Stimulated activated CD4-positive, alpha-beta T cell treated with anti-CD3 and anti-CD28 coated beads, Interleukin-12 subunit alpha, Interleukin-12 subunit beta, amount 100 ng/mL, for 24 hours (primary cell): ENCODE measurements around the gene NDST4.
"Not testable (repeated sequence)": the region's sequence is repeated elsewhere in the genome, so short reads cannot be mapped to it uniquely, and the experiment has no call there.

ENCODE experiments used
- DNase-seq, 2 experiments: peaks; one replicate each; pipeline ENCODE4 v3.0.0-alpha.2; 2020; ENCODE audit warnings: low read depth in 2 of 2

The NDST4 gene

DNA sequence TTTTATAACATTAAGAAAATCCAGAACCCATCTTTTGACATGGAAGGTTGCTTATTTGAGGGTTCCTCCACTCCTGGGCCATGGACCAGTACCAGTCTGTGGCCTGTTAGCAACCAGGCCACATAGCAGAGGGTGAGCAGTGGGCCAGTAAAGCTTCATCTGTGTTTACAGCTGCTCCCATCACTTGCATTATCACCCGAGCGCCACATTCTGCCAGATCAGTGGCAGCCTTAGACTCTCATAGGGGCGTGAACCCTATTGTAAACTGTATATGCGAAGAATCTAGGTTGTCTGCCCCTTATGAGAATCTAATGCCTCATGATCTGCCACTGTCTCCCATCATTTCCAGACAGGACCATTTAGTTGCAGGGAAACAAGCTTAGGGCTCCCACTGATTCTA lies 58.6 kb downstream of the NDST4 start:
- DNase-seq, result no peak

DNA sequence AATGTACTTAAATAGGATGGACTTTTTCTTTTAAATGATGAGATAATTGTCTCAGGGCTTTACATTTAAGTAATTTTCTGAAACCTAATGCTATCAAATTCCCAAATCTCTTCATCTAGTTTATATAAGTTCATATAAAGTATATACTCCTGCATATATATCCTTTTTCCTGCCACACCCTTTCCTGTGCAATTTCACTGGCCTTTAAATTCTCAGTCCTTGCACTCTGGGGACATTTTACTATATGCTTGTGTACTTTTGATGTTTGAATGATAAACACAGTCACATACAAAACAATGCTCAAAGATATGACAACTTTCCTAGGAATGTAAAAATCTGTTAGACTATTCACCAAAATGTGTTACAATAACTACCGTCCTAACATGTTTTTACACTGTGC lies 60.1 kb downstream of the NDST4 start:
- DNase-seq, result no peak

DNA sequence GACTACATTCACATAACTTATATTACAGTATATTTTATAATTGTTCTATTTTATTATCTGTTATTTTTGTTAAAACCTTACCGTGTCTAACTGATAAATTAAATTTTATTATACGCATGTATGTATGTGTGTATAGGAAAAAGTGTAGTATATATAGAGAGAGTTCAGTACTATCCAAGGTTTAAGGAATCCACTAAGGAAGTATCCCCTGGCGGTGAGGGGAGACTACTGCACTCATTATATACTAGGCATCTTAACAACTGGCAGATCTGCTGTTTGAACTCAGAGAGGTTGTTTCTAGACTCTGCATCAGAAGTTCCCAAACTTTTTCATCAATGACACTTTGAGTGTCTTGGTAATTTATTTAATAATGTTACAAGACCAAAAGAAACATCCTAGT lies 70.9 kb downstream of the NDST4 start:
- DNase-seq, result no peak

DNA sequence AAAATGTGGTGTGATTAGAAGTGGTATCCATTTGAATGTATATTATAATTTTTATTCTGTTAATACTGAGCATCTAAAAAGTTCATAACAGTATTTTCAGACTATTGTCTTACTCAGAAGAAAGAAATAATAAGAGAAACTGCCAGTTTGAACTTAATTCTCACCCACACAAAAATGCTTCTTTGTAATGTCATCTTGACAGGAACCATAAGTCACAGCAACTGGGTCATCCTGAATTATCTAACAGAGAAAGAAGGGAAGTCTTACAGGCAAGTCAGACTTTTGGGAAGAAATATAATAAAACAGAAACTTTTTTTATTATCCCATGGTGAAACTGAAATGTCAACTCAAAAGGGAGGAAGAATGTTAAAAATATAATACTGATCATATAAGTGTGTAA lies 83.1 kb downstream of the NDST4 start:
- DNase-seq, result no peak

DNA sequence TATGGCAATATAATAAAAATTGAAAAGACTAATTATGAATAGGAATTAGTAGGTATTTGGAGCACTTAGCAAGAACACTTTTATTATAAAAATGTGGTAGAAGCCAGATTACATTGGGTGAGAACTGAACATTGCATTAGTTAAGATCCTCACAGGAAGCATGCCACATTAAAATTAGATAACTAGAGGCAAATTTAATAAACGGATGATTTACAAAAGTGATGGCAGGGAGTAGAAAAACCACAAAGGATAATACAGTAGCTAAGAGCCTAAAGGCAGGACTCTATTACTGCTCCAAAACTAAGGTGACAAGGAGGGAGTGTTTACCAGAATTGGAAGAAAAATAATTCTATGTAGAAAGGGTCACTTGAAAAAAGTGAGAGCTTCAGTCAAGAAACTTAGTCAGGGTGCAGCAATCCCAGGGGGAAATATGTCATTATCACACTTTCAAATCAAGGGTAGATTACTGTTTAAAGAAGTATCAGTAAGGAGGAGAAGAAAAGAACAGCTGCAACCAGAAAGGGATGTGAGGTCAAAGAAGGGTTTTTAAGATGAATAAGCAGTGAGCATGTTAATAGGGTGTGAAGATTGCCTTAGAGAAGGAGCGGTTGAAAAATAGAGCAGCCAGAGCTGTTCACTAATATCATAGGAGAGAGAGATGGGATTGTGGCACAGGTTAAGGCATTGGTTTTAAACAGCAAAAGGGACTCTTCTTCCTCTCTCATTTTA lies 84.6 kb downstream of the NDST4 start:
- no peak for DNase-seq

DNA sequence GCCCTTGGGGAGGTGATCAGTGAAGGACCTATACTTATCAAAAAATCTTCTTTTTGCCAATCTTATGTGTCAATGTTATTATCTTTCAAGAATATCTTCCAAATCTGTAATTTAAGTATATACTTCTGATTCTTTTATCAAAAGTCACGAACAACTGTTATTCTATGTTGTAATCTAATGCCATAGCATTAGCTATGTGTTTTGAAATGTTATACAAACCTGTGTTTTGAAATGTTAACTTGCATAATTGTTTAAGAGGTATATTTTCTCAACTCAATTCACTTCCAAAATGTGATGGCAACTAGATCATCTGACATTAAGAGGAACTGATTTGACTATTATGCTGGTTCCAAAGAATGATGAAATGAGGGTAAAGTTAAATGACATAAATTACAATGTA lies 113.5 kb downstream of the NDST4 start:
- no peak for DNase-seq

DNA sequence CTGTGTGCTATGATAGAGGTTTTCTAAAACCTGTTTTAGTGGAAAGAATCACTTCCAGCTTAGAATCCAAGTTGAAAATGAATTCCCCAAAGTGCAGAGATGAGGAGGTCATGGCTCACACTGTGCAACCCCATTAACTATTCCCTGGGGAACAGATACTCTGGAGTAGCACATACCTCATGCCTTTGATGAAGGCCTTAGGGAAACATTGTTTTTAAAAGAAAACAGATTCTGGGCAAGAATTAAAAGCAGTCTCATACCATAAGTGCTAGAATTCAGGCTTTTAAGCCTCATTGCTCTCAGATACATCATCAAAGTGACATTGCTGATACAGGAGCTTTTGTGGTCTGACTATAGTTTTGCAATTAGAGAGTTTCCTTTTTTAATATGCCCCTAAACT lies 115.1 kb downstream of the NDST4 start:
- DNase-seq, result no peak

DNA sequence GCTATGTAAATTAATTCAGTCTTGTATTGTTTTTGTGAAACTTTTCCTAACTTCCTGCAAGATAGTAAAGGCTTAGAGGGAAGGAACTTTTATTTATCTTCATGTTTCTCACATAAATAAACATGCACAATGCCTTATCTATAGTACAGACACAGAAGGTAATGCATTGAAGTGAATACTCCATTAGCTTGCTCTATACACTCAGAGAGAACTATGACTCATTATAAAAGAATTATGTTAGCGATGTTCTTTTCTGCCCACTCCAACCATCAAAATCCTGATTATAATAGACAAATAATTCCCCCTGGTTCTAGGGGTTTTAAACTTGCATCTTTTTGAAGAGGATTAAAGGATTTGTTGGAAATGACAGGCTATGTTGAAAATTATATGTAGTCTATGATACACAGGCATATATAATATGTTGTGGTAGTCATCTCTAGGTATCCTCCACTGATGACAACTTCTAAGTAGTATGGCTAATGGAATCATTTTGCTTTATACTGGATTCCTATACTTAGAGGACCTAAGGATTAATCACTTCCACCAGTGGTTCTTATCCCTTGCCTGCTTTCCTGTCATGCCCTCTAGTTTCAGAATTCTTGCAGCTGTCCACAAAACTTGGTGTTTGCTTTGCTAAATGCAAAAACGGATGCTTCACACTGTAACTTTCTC lies 115.7 kb downstream of the NDST4 start:
- DNase-seq, result no peak

DNA sequence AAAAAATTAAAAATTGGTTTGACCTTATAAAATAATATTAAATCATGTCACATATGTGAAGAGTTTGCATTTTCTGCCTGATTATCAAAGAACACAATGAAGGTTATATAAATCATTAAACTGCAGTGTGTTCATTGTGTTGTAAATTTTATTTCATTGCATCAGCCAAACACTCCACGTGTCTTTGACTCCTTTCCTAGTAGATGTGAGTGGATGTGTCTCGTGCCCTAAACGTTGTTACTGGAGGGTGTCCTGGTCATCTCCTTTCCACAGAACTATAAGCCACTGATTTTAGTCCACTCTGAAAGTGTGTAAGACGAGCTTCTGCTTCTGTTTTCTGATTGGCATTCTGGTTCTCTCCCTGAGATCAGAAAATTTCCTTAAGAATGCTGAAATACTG lies 127.3 kb downstream of the NDST4 start:
- DNase-seq, result no peak

DNA sequence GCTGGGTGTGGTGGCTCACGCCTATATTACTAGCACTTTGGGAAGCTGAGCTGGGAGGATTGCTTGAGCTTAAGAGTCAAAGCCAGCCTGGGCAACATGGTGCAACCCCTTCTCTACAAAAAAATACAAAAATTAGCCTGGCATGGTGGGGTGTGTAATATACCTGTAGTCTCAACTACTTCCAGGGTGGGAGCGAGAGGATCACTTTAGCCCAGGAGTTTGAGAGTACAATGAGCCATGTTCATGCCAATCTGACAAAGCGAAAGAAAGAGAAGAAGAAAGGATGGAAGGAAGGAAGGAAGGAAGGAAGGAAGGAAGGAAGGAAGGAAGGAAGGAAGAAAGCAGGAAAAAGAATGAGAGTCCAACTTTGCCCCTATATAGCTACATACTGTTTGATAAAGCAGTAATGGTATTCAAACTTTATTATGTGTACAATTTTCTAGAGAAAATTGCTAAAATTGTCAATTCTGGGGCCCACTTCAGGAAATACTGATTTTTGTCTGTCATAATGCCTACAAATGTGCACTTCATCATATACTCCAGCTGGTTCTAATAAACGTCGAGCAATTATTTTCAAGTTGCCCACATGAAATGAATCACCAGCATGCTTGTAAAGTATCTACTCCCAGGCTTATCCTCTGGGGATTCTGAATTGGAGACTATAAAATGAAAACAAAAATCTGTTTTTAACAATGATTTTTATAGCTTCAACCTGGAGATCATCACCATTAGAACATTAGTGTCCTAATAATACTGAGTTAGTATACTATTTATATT lies 132.3 kb downstream of the NDST4 start:
- no peak for DNase-seq

DNA sequence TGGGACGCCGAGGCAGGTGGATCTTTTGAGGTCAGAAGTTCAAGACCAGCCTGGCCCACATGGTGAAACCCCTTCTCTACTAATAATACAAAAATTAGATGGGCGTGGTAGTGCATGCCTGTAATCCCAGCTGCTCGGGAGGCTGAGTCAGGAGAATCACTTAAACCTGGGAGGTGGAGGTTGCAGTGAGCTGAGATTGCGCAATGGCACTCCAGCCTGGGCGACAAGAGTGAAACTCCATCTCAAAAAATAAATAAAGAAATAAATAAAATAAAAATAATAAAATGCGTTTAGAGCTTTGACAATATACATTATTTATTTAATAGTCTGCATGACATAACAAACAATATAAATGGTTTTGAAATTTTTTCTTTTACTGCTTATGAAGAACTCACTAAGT lies 133.0 kb downstream of the NDST4 start:
- DNase-seq, result not testable (repeated sequence)

DNA sequence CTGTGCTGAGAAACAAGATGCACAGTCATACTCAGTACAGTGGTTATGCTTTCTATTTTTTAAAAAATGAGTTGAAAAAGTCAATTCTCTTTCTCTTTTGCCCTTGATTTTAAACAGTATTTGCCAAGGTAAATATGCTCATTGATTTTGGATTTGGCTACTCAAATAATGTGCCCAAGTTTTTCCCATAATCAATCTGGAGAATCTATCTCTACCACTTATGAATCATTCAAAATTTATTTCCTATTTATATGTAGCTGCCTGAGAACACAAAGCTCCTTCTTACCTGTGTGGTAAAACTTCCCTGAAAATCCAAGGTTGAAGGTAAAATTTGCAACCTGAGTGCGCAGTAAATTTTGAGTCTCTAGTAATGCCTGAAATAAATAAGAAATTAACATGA lies 136.5 kb downstream of the NDST4 start:
- DNase-seq, result no peak

DNA sequence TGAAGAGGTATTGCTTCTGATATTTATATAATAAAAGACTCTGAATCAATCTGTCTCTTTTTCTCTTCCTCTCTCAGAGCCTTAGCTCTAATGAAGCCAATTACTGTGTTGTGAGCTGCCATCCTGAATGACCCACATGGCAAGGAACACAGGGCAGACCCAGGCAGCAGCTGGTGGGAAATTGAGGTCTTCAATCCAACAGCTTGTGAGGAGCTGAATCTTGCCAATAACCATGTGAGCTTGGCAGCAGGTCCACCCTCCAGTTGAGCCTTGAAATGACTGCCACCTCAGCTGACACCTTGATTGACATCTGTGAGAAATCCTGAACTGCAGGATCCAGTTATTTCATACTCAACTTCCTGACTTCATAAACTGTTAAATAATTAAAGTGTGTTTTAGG lies 149.4 kb downstream of the NDST4 start:
- no peak for DNase-seq

DNA sequence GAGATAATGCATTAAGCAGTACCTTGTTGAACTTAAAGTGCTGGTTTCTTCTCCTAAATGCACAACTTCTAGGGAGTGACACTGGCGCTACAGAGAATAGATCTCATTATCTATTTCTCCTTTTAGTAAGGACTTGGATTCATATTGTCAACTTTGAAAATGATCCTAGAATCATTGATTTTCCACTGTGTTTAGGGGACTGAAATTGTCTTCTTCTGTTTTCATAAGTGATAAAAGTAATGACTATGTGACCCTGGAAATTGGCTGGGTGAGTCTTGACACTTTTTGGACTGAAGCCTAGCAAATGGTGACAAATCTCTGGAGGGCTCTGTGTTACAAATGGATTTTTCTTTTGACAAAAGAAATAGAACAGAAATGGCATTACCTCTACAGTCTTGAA lies 167.8 kb downstream of the NDST4 start:
- DNase-seq, result no peak

DNA sequence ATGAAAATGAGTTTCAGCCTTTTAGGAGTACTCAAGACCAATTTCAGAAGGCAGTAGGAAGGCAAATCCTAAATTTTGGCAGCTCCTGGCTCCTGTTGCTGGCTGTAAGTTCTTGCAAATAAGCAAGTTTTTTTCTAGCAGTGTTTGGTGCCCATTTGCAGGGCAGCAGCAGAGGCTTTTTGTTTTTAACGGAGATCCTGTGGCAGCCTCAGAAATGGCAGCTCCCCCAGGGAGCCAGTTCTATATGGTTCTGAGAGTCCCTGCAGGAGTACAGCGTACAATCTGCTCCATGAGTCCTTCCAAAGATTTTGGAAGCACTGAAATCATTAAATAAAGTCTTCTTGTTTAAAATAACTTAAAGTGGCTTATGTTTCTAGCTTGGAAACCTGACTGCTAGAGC lies 171.9 kb downstream of the NDST4 start:
- DNase-seq, result no peak

DNA sequence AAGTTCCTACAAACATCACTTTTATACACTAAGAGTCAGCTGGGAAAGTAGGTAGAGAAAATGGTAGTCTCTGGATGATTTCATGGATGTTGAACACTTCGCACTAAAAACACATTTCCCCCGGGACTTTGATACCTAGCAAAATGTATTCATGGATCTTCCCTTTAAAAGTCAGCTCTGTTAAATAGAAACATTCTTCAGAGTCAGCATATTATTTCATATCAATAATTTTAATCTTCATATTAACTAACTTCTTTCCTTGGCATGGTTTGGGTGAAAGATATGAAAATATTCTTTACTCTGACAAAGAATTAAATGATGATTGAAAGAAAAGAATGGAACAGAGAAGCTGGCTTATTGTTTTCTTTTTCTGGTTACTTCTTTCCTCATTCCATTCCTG lies 185.5 kb downstream of the NDST4 start:
- no peak for DNase-seq

DNA sequence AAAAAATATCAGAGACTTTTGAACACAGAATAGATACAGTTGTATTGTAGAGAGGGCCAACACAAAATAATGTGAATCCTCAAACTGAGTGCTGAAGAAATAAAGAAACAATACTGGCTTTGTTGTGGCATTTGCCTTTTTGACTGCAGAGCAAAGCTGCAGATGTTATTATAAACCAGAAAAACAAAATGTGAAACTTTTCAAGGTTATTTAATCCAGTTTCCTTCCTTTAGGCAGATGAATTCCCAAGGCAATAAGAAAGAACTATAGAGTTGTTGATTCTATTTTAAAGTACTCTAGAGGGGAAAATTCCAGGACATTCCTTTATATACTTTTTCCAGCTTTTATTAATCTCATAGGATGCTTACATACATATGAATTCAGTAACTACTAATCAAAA lies 186.8 kb downstream of the NDST4 start:
- DNase-seq, result no peak

DNA sequence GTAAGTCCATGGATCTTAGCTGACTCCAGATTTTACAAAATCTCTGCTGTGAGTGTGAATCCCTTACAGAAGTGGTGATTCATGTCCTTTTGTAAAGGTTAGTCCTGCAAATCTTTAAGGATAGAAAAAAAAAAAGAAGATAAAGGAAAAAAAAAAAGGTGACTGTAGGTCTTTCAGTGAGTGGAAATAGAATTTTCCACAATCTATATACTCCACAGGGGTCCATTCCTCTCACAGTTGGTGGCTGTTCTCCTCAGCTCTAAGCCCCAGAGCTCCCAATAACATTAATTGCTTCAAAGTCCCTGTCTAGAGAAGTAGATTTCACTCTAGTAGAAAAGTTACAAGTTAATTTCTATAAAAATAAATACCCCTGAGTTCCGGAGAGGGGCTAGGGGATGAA lies 189.1 kb downstream of the NDST4 start:
- DNase-seq, result no peak

DNA sequence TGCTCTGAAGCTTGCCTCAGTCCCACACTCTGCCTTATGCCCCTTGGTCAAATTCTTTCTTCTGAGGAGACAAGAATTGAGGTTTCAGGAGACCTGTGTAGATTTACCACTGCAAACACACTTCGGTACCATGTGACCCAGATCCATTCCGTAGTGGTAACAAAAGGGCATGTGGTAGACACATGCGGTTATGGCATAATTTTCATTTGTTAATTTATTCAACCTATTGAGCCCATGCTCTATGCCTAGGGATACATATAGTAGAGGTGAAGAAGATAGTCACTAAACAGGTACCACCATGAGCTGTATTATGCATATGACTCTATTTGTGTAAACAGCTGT lies 190.9 kb downstream of the NDST4 start:
- DNase-seq, result no peak

DNA sequence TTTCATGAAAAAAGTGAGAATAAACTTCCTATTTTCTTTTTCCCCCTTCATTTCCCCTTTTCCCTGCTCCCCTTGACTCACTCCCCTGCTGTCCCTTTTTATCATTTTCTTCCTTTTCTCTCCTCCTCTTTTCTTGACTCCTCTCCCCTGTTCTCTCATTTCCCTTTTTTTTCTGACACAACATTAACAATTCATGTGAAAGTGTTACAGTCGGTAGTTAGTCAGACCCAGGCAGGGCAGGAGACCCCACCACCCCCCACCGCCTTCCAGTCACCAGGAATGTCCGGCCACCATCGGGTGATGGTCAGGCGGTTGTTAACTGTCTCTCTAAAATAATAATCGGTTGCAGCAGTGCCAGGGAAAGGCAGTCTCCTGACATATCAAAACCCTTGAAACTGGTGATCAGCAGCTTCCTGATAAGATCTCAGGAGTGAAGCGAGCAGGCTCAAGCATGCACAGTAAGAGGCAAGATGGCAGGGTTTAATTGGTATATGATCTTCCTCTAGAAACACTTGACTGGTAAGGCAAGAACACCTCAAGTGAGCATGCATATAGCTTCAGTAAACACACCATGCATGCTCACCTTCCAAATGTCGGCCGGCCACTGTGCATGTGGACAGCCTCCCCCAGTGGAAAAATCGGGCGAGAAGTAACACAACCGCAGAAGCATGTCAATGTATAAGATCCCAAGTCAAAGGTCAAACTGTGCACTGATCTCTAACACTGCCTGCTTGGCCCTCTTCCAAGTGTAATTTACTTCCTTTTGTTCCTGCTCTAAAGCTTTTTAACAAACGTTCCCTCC lies 191.4 kb downstream of the NDST4 start:
- no peak for DNase-seq

DNA sequence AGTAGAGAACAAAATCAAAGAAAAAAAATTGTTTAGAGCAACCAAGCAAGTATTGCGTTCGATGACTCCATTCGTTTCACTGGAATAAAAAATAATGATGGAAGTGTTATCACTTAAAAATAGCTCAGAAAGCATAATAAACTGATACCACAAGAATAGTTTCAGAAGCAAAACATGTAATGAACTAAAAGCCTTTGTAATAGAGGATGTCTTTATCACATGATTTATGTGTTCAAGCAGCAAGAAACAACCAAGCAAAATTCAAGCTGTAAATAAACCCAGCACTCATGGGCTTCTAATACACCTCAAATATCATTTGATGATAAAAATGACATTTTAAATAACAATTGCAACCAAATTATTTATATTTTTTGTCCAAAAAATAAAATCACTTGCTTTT lies 192.2 kb downstream of the NDST4 start:
- no peak for DNase-seq

DNA sequence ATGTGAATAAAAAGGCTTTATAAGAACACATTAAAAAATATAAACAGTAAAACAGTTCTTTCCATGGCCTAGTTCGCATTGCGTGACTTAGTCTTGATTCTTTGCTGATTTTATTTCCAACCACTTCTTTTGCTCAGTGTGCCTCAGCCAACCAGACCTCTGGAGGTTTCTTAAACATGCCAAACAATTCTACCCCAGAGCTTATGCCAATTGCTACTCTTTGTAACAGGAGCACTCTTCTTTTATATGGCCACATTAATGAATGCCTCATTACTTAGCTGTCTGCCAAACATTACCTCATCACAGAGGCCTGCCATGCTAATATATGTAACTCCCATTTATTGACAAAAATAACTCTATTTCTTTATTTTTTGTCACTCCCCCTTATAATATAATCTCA lies 202.3 kb downstream of the NDST4 start:
- no peak for DNase-seq
